GM12865 (cell line): ENCODE measurements around the gene MYO1E.
A peak's percentile ranks its signal among the peaks of the same experiment; 100 is the strongest.

Experiments used
- DNase-seq: peaks from one replicate; pipeline ENCODE4 v3.0.0; 2010; ENCODE audit warnings: low read depth
- H3K4me3 ChIP-seq: 2 replicates; pipeline ENCODE4 v1.5.1; 2011; ENCODE audit warnings: mild to moderate bottlenecking, low read depth, low read length, control low read depth
- TF ChIP-seq, protein P1 (sequence below): IDR thresholded peaks from 2 replicates; pipeline ENCODE4 v1.5.1; 2011; ENCODE audit warnings: low read length, control low read depth, low read depth, inconsistent platforms; ENCODE audit not compliant: insufficient read depth; ENCODE audit errors: missing control alignments

The MYO1E gene

DNA sequence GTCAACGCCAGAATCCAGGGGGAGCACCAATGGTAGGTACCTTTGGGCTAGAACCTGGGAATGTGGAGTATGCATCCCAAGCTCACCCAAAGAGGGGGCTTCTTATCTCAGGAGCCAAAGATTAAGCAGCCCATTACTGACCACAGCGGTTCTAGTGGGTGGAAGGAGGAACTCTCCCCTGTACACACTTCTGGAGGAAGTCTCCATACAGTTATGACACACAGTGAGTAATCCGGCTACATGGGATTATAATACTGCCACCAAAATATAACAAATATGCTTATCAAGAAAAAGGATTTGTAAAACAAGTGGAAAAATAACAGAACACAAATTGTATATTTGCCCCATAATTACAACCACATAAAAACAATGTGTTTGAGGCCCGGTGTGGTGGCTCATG, 8.4 kb downstream of the MYO1E start:
- DNase-seq, result no peak
- TF ChIP-seq, protein P1, sequence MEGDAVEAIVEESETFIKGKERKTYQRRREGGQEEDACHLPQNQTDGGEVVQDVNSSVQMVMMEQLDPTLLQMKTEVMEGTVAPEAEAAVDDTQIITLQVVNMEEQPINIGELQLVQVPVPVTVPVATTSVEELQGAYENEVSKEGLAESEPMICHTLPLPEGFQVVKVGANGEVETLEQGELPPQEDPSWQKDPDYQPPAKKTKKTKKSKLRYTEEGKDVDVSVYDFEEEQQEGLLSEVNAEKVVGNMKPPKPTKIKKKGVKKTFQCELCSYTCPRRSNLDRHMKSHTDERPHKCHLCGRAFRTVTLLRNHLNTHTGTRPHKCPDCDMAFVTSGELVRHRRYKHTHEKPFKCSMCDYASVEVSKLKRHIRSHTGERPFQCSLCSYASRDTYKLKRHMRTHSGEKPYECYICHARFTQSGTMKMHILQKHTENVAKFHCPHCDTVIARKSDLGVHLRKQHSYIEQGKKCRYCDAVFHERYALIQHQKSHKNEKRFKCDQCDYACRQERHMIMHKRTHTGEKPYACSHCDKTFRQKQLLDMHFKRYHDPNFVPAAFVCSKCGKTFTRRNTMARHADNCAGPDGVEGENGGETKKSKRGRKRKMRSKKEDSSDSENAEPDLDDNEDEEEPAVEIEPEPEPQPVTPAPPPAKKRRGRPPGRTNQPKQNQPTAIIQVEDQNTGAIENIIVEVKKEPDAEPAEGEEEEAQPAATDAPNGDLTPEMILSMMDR, result no peak
- no peak overlapping the region for H3K4me3 ChIP-seq

DNA sequence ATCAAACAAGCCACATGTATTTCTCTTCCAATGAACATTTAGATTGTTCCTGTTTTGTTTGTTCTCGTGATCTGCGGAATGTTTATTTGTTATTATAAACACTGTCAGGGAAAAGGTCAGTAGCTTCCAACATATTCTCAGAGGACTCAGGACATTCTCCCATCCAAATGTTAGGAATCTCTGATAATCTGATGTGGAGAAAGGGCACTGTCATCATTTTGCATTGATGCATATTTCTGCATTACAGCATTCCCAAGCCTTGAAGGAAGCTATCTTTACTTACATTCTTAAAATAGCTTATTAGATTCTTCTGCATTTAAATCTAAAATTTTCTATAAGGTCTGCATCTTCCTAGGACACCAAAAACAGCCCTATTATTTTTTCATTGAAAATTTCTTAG, 10.3 kb downstream of the MYO1E start:
- TF ChIP-seq, protein P1, result no peak
- no peak overlapping the region for H3K4me3 ChIP-seq
- DNase-seq, result no peak

DNA sequence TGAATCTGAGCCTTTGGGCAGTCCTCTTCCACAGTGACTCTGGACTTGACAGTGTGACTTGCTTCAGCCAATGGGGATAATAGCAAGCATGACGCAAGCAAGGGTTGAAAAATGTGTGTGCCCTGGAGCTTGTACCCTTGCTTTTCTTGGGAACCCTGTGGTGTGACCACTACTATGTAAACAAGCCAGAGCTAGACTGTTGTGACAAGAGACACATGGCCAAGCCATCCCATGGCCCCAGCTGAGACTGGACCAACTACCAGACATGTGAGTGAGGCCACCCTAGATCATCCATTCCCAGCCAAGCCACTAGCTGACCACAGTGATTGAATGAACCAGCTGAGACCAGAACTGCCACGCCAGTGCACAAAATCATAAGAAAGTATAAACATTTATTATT, 11.8 kb downstream of the MYO1E start:
- no peak overlapping the region for H3K4me3 ChIP-seq
- no peak for DNase-seq
- TF ChIP-seq, protein P1, result no peak

DNA sequence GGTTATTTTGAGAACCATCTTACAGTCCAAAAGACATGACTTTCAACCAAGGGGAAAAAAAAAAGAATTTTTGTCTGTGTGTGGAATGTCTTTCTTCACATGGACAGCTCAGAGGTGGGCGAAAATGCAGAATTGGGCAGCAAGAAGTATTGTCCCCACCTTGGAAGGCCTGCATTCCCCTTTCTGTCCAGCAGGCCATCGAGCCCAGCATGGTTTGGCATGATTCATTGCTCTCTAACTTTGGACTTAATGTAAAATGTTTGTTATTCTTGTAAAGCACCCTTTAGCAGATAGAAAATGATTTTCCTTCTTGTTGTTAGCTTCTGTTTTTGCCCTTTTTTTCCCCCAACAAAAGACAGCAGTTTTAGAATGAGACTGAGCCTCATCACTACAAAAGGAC, 12.4 kb downstream of the MYO1E start:
- H3K4me3 ChIP-seq, result no peak overlapping the region

DNA sequence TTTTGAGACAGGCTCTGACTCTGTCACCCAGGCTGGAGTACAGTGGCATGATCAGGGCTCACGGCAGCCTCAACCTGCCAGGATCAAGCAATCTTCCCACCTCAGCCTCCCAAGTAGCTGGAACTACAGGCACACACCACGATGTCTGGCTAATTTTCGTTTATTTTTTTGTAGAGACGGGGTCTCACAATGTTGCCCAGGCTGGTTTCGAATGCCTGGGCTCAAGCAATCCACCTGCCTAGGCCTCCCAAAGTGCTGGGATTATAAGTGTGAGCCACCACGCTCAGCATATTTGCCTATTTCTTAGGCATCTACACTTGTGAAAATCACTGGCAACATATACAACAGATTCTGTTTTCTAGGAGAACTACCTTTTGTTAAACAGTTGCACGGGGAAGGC, 16.9 kb downstream of the MYO1E start:
- TF ChIP-seq, protein P1, result no peak
- no peak overlapping the region for H3K4me3 ChIP-seq
- DNase-seq, result no peak

More for the DNA sequence above, 12.4 kb downstream of the MYO1E start:
- DNase-seq, result no peak
- TF ChIP-seq, protein P1, result peak; percentile 34

DNA sequence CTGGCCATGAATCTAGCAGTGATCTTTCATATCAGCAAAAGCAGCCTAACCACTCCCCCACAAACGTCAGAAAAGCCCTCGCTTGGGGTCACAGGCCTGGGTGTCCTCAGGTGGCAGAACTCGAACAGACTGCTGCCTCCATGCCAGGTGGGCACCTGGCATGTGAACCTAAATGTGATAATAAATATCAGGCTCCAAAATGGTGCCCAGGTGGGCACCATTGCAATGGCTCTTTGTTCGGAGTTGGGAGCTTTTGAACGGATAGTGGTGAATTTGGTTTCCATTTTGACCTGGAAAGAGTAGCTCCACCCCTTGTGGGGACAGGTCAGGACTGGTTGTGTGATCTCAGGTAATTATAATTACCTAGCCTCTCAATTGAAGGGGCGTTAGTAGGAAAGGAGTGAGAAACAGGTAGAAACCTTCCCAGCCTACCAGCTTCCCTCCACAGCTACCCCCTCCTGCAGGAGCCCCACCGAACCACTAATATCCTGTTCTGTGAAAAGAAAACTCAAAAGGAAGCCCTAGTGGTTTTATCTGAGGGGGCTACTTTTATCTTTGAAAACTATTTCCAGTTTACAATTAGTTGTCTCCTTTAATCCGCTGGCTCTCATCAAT, 18.1 kb downstream of the MYO1E start:
- no peak overlapping the region for H3K4me3 ChIP-seq
- no peak for DNase-seq

More for the DNA sequence above, 18.1 kb downstream of the MYO1E start:
- TF ChIP-seq, protein P1, result no peak
